ENCODE measurements around the gene HDAC8.

GRCh38 chrX:72349190-72349589 lies 223.5 kb downstream of the HDAC8 start:
- TF ChIP-seq EZH2 (optimal IDR thresholded peaks at IDR 0.05; ENCODE audit: low read depth, low read length) (no peak), CTCF (IDR thresholded peaks at IDR 0.05; ENCODE audit: low read length) (no peak), EZH2phosphoT487 (IDR thresholded peaks at IDR 0.05; ENCODE audit: low read length) (no peak)
